Fibroblast of lung (primary cell): ENCODE data around the gene TMEM94.

Source experiments
- CTCF ChIP-seq, 2 donors: IDR thresholded peaks in 1 of 2; conservative IDR thresholded peaks in 1 of 2; 1 replicate in 1 of 2; 2 replicates in 1 of 2; pipeline ENCODE4 v1.5.1; 2011 to 2012; ENCODE audit warnings: low read length in 2 of 2, control low read depth in 1 of 2, inconsistent platforms in 1 of 2, low read depth in 1 of 2, mild to moderate bottlenecking in 1 of 2
- EZH2 ChIP-seq: IDR thresholded peaks from 2 replicates; pipeline ENCODE4 v1.5.1; 2012; ENCODE audit warnings: low read length, control low read depth, mild to moderate bottlenecking; ENCODE audit errors: missing control alignments

- TF ChIP-seq CTCF (conservative IDR thresholded peaks at IDR 0.05 in 1 of 2, IDR thresholded peaks at IDR 0.05 in 1 of 2; ENCODE audit: low read depth in 1 of 2, low read length in 2 of 2) (no peak), EZH2 (no peak)
Observed at GRCh38 chr17:75521290-75521689, 64.9 kb downstream of the TMEM94 start.
